HEK293T (cell line): ENCODE measurements around the gene SLC35E4.
"Not testable (repeated sequence)": the region's sequence is repeated elsewhere in the genome, so short reads cannot be mapped to it uniquely, and the experiment has no call there.

ENCODE experiments used
- CTCF ChIA-PET: fragments of 350-600 bp; formaldehyde crosslinking; extraction: SDS; loops from one replicate; lab custom pipeline; 2021; ENCODE audit warnings: antibody characterized with exemption, inconsistent platforms; lab: Yijun Ruan, JAX
- POLR2A ChIA-PET: fragments of 350-600 bp; formaldehyde crosslinking; extraction: SDS; loops from one replicate; lab custom pipeline; 2020; ENCODE audit warnings: antibody characterized with exemption, inconsistent platforms; lab: Yijun Ruan, JAX
- DNase-seq: peaks from one replicate; pipeline ENCODE4 v3.0.0; 2012; ENCODE audit warnings: mixed read lengths; ENCODE audit errors: extremely low spot score
- ARNT ChIP-seq: fragments of 450-650 bp; IDR thresholded peaks from 2 replicates; pipeline ENCODE4 v1.6.1; 2017; ENCODE audit warnings: mild to moderate bottlenecking
- BHLHE40 ChIP-seq: fragments of 450-650 bp; IDR thresholded peaks from 2 replicates; pipeline ENCODE4 v1.6.1; 2016; ENCODE audit warnings: mild to moderate bottlenecking, moderate library complexity, borderline replicate concordance
- CTBP1 ChIP-seq: fragments of 450-650 bp; IDR thresholded peaks from 2 replicates; pipeline ENCODE4 v1.6.1; 2016; ENCODE audit warnings: borderline replicate concordance
- ELF4 ChIP-seq: fragments of 450-650 bp; IDR thresholded peaks from 2 replicates; pipeline ENCODE4 v1.6.1; 2017; ENCODE audit warnings: antibody characterized with exemption
- FOXA1 ChIP-seq: fragments of 450-650 bp; IDR thresholded peaks from 2 replicates; pipeline ENCODE4 v1.6.1; 2016; ENCODE audit warnings: mild to moderate bottlenecking
- FOXK2 ChIP-seq: fragments of 450-650 bp; IDR thresholded peaks from 2 replicates; pipeline ENCODE4 v1.6.1; 2016; ENCODE audit warnings: mild to moderate bottlenecking
- FOXM1 ChIP-seq: fragments of 450-650 bp; IDR thresholded peaks from 2 replicates; pipeline ENCODE4 v1.6.1; 2017; ENCODE audit warnings: mild to moderate bottlenecking, borderline replicate concordance
- HDGF ChIP-seq: fragments of 450-650 bp; IDR thresholded peaks from 2 replicates; pipeline ENCODE4 v1.6.1; 2017; ENCODE audit warnings: antibody characterized with exemption, borderline replicate concordance
- L3MBTL2 ChIP-seq: fragments of 450-650 bp; conservative IDR thresholded peaks from 2 replicates; pipeline ENCODE4 v1.6.1; 2016; ENCODE audit warnings: mild to moderate bottlenecking
- LEF1 ChIP-seq: fragments of 450-650 bp; IDR thresholded peaks from 2 replicates; pipeline ENCODE4 v1.6.1; 2017; ENCODE audit warnings: mild to moderate bottlenecking, borderline replicate concordance
- NFRKB ChIP-seq: fragments of 450-650 bp; IDR thresholded peaks from 2 replicates; pipeline ENCODE4 v1.6.1; 2016; ENCODE audit warnings: mild to moderate bottlenecking, moderate library complexity
- PKNOX1 ChIP-seq: fragments of 450-650 bp; IDR thresholded peaks from 2 replicates; pipeline ENCODE4 v1.6.1; 2016
- SP1 ChIP-seq: fragments of 450-650 bp; IDR thresholded peaks from 2 replicates; pipeline ENCODE4 v1.6.1; 2017
- SUZ12 ChIP-seq: fragments of 450-650 bp; IDR thresholded peaks from 2 replicates; pipeline ENCODE4 v1.6.1; 2016; ENCODE audit warnings: mild to moderate bottlenecking
- TARDBP ChIP-seq: fragments of 450-650 bp; IDR thresholded peaks from 2 replicates; pipeline ENCODE4 v1.6.1; 2016
- ZNF384 ChIP-seq: fragments of 450-650 bp; IDR thresholded peaks from 2 replicates; pipeline ENCODE4 v1.6.1; 2016

Gene SLC35E4

GRCh38 chr22:30617819-30618218 lies 17.8 kb upstream of the SLC35E4 start:
- TF ChIP-seq FOXK2 (no peak), FOXM1 (no peak), NFRKB (no peak), FOXA1 (no peak), TARDBP (no peak), SUZ12 (no peak)
- no peak for DNase-seq
- ChIA-PET CTCF (interaction anchor here (1.2 kb wide), 1 partner anchor 12 kb away, joined by 3 read pairs; no protein-coding TSS in a partner anchor), POLR2A (no interaction called here)

GRCh38 chr22:30619909-30620308 lies 15.7 kb upstream of the SLC35E4 start:
- DNase-seq = not testable (repeated sequence)
- ChIA-PET CTCF (interaction anchor here (0.6 to 2.4 kb wide), 4 partner anchors 15 to 176 kb away, joined by 3 to 9 read pairs (median 4); no protein-coding TSS in a partner anchor), POLR2A (interaction anchor here (1.1 to 1.2 kb wide), 2 partner anchors 14 to 15 kb away, joined by 3 read pairs; partner anchors contain the start of gene SLC35E4)

- TF ChIP-seq ELF4 = no peak
- TF ChIP-seq CTBP1 = no peak
- TF ChIP-seq TARDBP = no peak
- TF ChIP-seq BHLHE40 = no peak
- no peak for TF ChIP-seq L3MBTL2
- no peak for TF ChIP-seq HDGF
- TF ChIP-seq SP1 = no peak
- TF ChIP-seq FOXM1 = no peak
- no peak for TF ChIP-seq NFRKB
- TF ChIP-seq SUZ12 = no peak
- no peak for TF ChIP-seq ZNF384
- TF ChIP-seq FOXK2 = no peak
- TF ChIP-seq FOXA1 = no peak
- ChIA-PET CTCF (interaction anchor here (0.7 to 1.2 kb wide), 2 partner anchors 8 to 24 kb away, joined by 4 read pairs; no protein-coding TSS in a partner anchor), POLR2A (interaction anchor here (2.0 kb wide), 1 partner anchor 9 kb away, joined by 9 read pairs; the partner anchor contains the start of gene SLC35E4)
- DNase-seq = no peak
Measured at GRCh38 chr22:30626413-30626812, 9.2 kb upstream of the SLC35E4 start.

GRCh38 chr22:30627471-30627870 lies 8.1 kb upstream of the SLC35E4 start:
- DNase-seq = no peak
- ChIA-PET CTCF (no interaction called here), POLR2A (no interaction called here)
- no peak for TF ChIP-seq L3MBTL2
- no peak for TF ChIP-seq FOXK2
- TF ChIP-seq HDGF = no peak
- TF ChIP-seq FOXM1 = no peak

- no peak for TF ChIP-seq FOXK2
- TF ChIP-seq ZNF384 = no peak
- TF ChIP-seq FOXA1 = no peak
- no peak for TF ChIP-seq PKNOX1
- TF ChIP-seq LEF1 = no peak
- TF ChIP-seq CTBP1 = no peak
- no peak for TF ChIP-seq SP1
- no peak for TF ChIP-seq NFRKB
- no peak for TF ChIP-seq ARNT
- TF ChIP-seq FOXM1 = no peak
- DNase-seq = no peak
- POLR2A ChIA-PET = no interaction called here
- CTCF ChIA-PET = no interaction called here
Measured at GRCh38 chr22:30628491-30628890, 7.1 kb upstream of the SLC35E4 start.

- CTCF ChIA-PET, POLR2A ChIA-PET: not testable (repeated sequence)
Measured at GRCh38 chr22:30631469-30631868, 4.1 kb upstream of the SLC35E4 start.

GRCh38 chr22:30634471-30635233 lies 929 bp upstream of the SLC35E4 start:
- POLR2A ChIA-PET = interaction anchor here (0.6 to 1.8 kb wide), 8 partner anchors 9 to 558 kb away, joined by 3 to 9 read pairs (median 4); partner anchors contain the start of genes PES1 and TCN2
- TF ChIP-seq L3MBTL2 (peak; percentile 26; the same call in 1 of the 2 replicates), SP1 (no peak)

More at GRCh38 chr22:30631469-30631868, 4.1 kb upstream of the SLC35E4 start:
- DNase-seq = not testable (repeated sequence)

More at GRCh38 chr22:30634471-30635233, 929 bp upstream of the SLC35E4 start:
- CTCF ChIA-PET = interaction anchor here (0.5 to 4.0 kb wide), 22 partner anchors 8 to 842 kb away, joined by 3 to 45 read pairs (median 4); partner anchors contain the start of gene TCN2
- peak; percentile 93 for DNase-seq
